ENCODE data around the gene GNLY.
"Not testable (repeated sequence)": the region's sequence is repeated elsewhere in the genome, so short reads cannot be mapped to it uniquely, and the experiment has no call there.

Gene GNLY

GRCh38 chr2:85710687-85711577, 16.8 kb downstream of the GNLY start:
- DNase-seq, result no peak

GRCh38 chr2:85711578-85712060, 17.5 kb downstream of the GNLY start:
- DNase-seq, result no peak

GRCh38 chr2:85712336-85712735, 18.2 kb downstream of the GNLY start:
- no peak for DNase-seq

- no peak for DNase-seq
These were observed 18.9 kb downstream of the GNLY start for GRCh38 chr2:85712849-85713612.

GRCh38 chr2:85713836-85714235, 19.7 kb downstream of the GNLY start:
- no peak for DNase-seq

- DNase-seq, result not testable (repeated sequence)
These were observed 20.3 kb downstream of the GNLY start for GRCh38 chr2:85714421-85714820.

- no peak for DNase-seq
These were observed 20.7 kb downstream of the GNLY start for GRCh38 chr2:85714841-85715240.

GRCh38 chr2:85716346-85716914, 22.3 kb downstream of the GNLY start:
- DNase-seq, result no peak

- peak; percentile 85 for DNase-seq
These were observed 23.3 kb downstream of the GNLY start for GRCh38 chr2:85717308-85718008.

GRCh38 chr2:85718009-85718391, 23.8 kb downstream of the GNLY start:
- DNase-seq, result no peak

- no peak for DNase-seq
These were observed 24.8 kb downstream of the GNLY start for GRCh38 chr2:85718885-85719492.

GRCh38 chr2:85719609-85720240, 25.6 kb downstream of the GNLY start:
- no peak for DNase-seq

GRCh38 chr2:85720533-85720932, 26.4 kb downstream of the GNLY start:
- DNase-seq, result no peak

GRCh38 chr2:85721641-85722040, 27.5 kb downstream of the GNLY start:
- DNase-seq, result no peak

- DNase-seq, result no peak
These were observed 28.4 kb downstream of the GNLY start for GRCh38 chr2:85722519-85722918.

- peak; percentile 56 for DNase-seq
These were observed 29.7 kb downstream of the GNLY start for GRCh38 chr2:85723707-85724360.

- no peak for DNase-seq
These were observed 30.6 kb downstream of the GNLY start for GRCh38 chr2:85724731-85725181.

- no peak for DNase-seq
These were observed 31.3 kb downstream of the GNLY start for GRCh38 chr2:85725451-85725850.

GRCh38 chr2:85727798-85728197, 33.6 kb downstream of the GNLY start:
- no peak for DNase-seq

GRCh38 chr2:85728342-85728741, 34.2 kb downstream of the GNLY start:
- DNase-seq, result no peak
